Non-pigmented ciliary epithelial cell (primary cell): ENCODE results near the gene GBF1.

Experiments
- DNase-seq: peaks from one replicate; pipeline ENCODE4 v3.0.0-alpha.2; 2010; ENCODE audit warnings: low read depth

The GBF1 gene

GRCh38 chr10:102424145-102424544, 178.8 kb downstream of the GBF1 start:
- DNase-seq: no peak

DNA sequence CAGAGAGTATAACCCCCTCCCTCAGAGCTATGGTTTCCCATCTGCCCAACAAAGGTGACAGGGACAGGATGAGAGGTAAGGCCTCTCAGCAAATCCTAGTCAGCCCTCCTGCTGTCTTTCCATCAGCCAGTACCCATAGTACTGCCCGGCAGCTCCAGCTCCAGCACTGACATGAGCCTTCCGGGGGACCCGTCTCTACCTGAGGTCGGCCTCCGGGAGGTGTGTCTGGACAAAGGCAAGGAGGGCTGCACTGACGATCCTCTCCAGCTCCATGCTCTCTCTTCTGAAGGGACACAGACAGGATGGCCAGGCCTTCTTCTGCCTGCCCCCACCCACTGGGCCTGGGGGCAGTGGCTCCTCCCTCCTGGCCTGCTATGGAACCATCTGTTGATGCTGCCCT, 179.6 kb downstream of the GBF1 start:
- no peak for DNase-seq

- no peak for DNase-seq
Observed at GRCh38 chr10:102425444-102425843, 180.1 kb downstream of the GBF1 start.

GRCh38 chr10:102426803-102427287, 181.5 kb downstream of the GBF1 start:
- no peak for DNase-seq

DNA sequence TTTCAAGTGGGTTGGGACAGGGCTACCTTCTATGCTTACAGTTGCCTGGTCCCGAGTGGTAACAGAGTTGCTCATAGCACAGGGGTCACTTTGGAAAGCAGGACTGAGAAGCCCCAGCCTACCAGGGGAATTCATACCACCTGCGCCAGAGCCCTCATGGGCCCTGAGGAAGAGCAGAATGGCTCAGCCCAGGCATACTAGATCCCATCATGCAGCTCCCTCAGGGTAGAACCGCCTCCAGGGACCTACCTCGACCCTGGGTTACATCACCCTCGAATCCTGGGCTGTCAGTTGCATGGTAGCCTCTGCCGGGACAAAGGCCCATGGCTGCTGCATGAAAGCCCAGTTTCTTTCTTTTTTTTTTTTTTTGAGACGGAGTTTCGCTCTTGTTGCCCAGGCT, 184.1 kb downstream of the GBF1 start:
- no peak for DNase-seq

- DNase-seq: no peak
Observed at GRCh38 chr10:102431452-102432124, 186.3 kb downstream of the GBF1 start.
